VCaP (cell line): ENCODE data around the gene NEO1.

Experiments used
- H3K27ac ChIP-seq: fragments of 450-650 bp; 2 replicates; pipeline ENCODE4 v1.5.1; 2017
- CTCF ChIP-seq: fragments of 450-650 bp; conservative IDR thresholded peaks from 2 replicates; pipeline ENCODE4 v1.5.1; 2017; ENCODE audit warnings: mild to moderate bottlenecking, moderate library complexity

NEO1 gene

GRCh38 chr15:73075160-73075859 lies 23.0 kb downstream of the NEO1 start:
- no peak overlapping the region for H3K27ac ChIP-seq
- TF ChIP-seq CTCF, result no peak

GRCh38 chr15:73078291-73078690 lies 26.0 kb downstream of the NEO1 start:
- H3K27ac ChIP-seq, result no peak overlapping the region
- TF ChIP-seq CTCF, result no peak

GRCh38 chr15:73078722-73079121 lies 26.5 kb downstream of the NEO1 start:
- TF ChIP-seq CTCF, result no peak
- no peak overlapping the region; the same call in 1 of the 2 replicates for H3K27ac ChIP-seq

GRCh38 chr15:73079565-73079964 lies 27.3 kb downstream of the NEO1 start:
- TF ChIP-seq CTCF, result no peak
- H3K27ac ChIP-seq, result no peak overlapping the region; the same call in 1 of the 2 replicates

- no peak overlapping the region for H3K27ac ChIP-seq
- peak; percentile 90 for TF ChIP-seq CTCF
Observed at GRCh38 chr15:73081321-73081958, 29.2 kb downstream of the NEO1 start.

- no peak for TF ChIP-seq CTCF
- H3K27ac ChIP-seq, result no peak overlapping the region
Observed at GRCh38 chr15:73082812-73083211, 30.5 kb downstream of the NEO1 start.

- TF ChIP-seq CTCF, result no peak
- H3K27ac ChIP-seq, result no peak overlapping the region
Observed at GRCh38 chr15:73087098-73087497, 34.8 kb downstream of the NEO1 start.
